PC-3 (cell line): ENCODE data around the gene CACUL1. TPM values are rescaled to one million over a fixed set of nuclear protein-coding genes. Genes with fewer than 3 reads are reported as not detected.
"Not testable (repeated sequence)": the region's sequence is repeated elsewhere in the genome, so short reads cannot be mapped to it uniquely, and the experiment has no call there.

Source experiments
- ATAC-seq: fragments of 200-7000 bp; cut with Tn5 transposase; 2 replicates; pipeline ENCODE4 v1.9.1; 2020; ENCODE audit warnings: mild to moderate bottlenecking, moderate library complexity
- BruUV-seq: library from RNA; stranded (reverse); fragments of 400-500 nt; replicated peaks from 2 replicates; lab custom pipeline; 2021; lab: Mats Ljungman, UMichigan
- CTCF ChIA-PET: fragments of 300-600 bp; sonication (Branson Sonifier 250); formaldehyde crosslinking; loops from one replicate; lab custom pipeline; 2022; ENCODE audit warnings: antibody characterized with exemption; lab: Charles Lee
- POLR2A ChIA-PET: fragments of 300-600 bp; sonication (Branson Sonifier 250); formaldehyde crosslinking; loops from one replicate; lab custom pipeline; 2022; ENCODE audit warnings: antibody characterized with exemption; ENCODE audit not compliant: unreplicated experiment; lab: Charles Lee
- DNase-seq: peaks from one replicate; pipeline ENCODE4 v3.0.0-alpha.2; 2015
- H2AFZ ChIP-seq: fragments of 300-600 bp; sonication (generic); 2 replicates; pipeline ENCODE4 v1.6.0; 2016; ENCODE audit warnings: antibody characterized with exemption, low read length
- H3F3A ChIP-seq: fragments of 300-600 bp; sonication (generic); one replicate; pipeline ENCODE4 v1.6.0; 2017; ENCODE audit warnings: antibody characterized with exemption, low read length, control low read depth, mild to moderate bottlenecking; ENCODE audit not compliant: unreplicated experiment
- H3K27ac ChIP-seq: fragments of 300-600 bp; sonication (generic); 2 replicates; pipeline ENCODE4 v1.5.1; 2016; ENCODE audit warnings: mild to moderate bottlenecking, low read length
- H3K27me3 ChIP-seq: fragments of 300-600 bp; sonication (generic); 2 replicates; pipeline ENCODE4 v1.6.1; 2016; ENCODE audit warnings: low read length, mixed read lengths
- H3K36me3 ChIP-seq: fragments of 300-600 bp; sonication (generic); 2 replicates; pipeline ENCODE4 v1.6.1; 2016; ENCODE audit warnings: low read depth, mixed run types, low read length, mixed read lengths
- H3K4me1 ChIP-seq: fragments of 300-600 bp; sonication (generic); 2 replicates; pipeline ENCODE4 v1.5.1; 2016; ENCODE audit warnings: low read length; ENCODE audit not compliant: insufficient read depth
- H3K4me2 ChIP-seq: fragments of 300-600 bp; sonication (generic); 2 replicates; pipeline ENCODE4 v1.6.0; 2016; ENCODE audit warnings: low read length
- H3K4me3 ChIP-seq: fragments of 300-600 bp; sonication (generic); 2 replicates; pipeline ENCODE4 v1.5.1; 2016; ENCODE audit warnings: mild to moderate bottlenecking, low read length, mixed read lengths
- H3K79me2 ChIP-seq: fragments of 300-600 bp; sonication (generic); 2 replicates; pipeline ENCODE4 v1.6.1; 2017; ENCODE audit warnings: low read length, mixed read lengths
- H3K9ac ChIP-seq: fragments of 300-600 bp; sonication (generic); 2 replicates; pipeline ENCODE4 v1.6.0; 2016; ENCODE audit warnings: mild to moderate bottlenecking, low read length
- H3K9me2 ChIP-seq: fragments of 300-600 bp; sonication (generic); replicated peaks from 2 replicates; pipeline ENCODE4 v1.6.1; 2016; ENCODE audit warnings: mixed run types, low read length, mixed read lengths
- H3K9me3 ChIP-seq: fragments of 300-600 bp; sonication (generic); 2 replicates; pipeline ENCODE4 v1.6.1; 2016; ENCODE audit warnings: low read length, mixed read lengths
- H4K20me1 ChIP-seq: fragments of 300-600 bp; sonication (generic); 2 replicates; pipeline ENCODE4 v1.6.1; 2016; ENCODE audit warnings: low read length, mixed read lengths
- EZH2 ChIP-seq: fragments of 300-600 bp; sonication (generic); IDR thresholded peaks from one replicate; pipeline ENCODE4 v1.6.1; 2017; ENCODE audit warnings: antibody characterized with exemption, mild to moderate bottlenecking, low read length; ENCODE audit not compliant: unreplicated experiment
- EZH2phosphoT487 ChIP-seq: fragments of 300-600 bp; sonication (generic); IDR thresholded peaks from 2 replicates; pipeline ENCODE4 v1.6.1; 2018; ENCODE audit warnings: mild to moderate bottlenecking, antibody characterized with exemption, low read length, borderline replicate concordance
- intact Hi-C: fragments of 100-400 bp; cut with micrococcal nuclease; formaldehyde crosslinking; loops from 2 replicates; pipeline ENCODE4 v1.9.0; 2023
- total RNA-seq: library from RNA; depleted of rRNA; stranded (reverse); fragments of >200 nt; gene quantifications from 2 replicates; pipeline ENCODE4 v1.2.3, GENCODE V29; 2014
- TF ChIP-seq, protein P1 (sequence below): fragments of 300-600 bp; sonication (generic); conservative IDR thresholded peaks from 2 replicates; pipeline ENCODE4 v1.5.1; 2017; ENCODE audit warnings: antibody characterized with exemption, low read depth, mild to moderate bottlenecking, low read length

Gene CACUL1
- total RNA-seq, 1 experiment from 2014 or later, result 27.6 TPM

DNA sequence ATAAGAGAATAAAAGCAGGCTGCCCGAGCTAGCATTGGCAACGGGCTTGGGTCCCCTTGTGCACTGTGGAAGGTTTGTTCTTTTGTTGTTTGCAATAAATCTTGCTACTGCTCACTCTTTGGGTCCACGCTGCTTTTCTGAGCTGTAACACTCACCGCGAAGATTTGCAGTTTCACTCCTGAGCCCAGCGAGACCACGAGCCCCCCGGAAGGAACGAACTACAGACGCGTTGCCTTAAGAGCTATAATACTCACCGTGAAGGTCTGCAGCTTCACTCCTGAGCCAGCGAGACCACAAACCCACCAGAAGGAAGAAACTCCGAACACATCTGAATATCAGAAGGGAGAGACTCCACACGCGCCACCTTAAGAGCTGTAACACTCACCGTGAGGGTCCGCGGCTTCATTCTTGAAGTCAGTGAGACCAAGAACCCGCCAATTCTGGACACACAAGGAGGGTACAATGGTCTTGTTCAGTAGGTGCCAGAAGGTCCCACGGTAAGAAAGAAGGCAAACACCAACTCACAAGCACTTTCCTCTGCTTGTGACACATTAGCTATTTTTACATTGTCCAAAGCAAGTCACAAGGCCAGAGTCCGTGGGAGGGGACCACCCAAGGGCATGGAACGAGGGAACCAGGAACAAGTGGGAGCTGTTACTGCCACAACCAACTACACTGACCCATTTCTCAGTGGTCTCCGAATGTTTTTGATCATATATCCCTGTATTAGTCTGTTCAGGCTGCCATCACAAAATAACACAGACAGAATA is 29.2 kb upstream of the CACUL1 start:
- intact Hi-C loops, result no loop called here
- ChIA-PET POLR2A (no interaction called here), CTCF (no interaction called here)

DNA sequence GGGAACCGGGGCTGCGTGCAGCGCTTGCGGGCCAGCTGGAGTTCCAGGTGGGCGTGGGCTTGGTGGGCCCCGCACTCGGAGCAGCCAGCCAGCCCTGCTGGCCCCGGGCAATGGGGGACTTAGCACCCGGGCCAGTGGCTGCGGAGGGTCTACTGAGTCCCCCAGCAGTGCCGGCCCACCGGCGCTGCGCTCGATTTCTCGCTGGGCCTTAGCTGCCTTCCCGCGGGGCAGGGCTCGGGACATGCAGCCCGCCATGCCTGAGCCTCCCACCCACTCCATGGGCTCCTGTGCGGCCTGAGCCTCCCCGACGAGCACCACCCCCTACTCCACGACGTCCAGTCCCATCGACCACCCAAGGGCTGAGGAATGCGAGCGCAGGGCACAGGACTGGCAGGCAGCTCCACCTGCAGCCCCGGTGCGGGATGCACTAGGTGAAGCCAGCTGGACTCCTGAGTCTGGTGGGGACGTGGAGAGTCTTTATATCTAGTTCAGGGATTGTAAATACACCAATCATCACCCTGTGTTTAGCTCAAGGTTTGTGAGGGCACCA is 28.2 kb upstream of the CACUL1 start:
- BruUV-seq, H3K27me3 ChIP-seq, CTCF ChIA-PET, H2AFZ ChIP-seq, H3K79me2 ChIP-seq, DNase-seq, POLR2A ChIA-PET, H3K9me3 ChIP-seq, H3K9ac ChIP-seq, H3K4me3 ChIP-seq, H3K4me1 ChIP-seq, H3F3A ChIP-seq, H3K36me3 ChIP-seq, H3K27ac ChIP-seq, ATAC-seq, H3K4me2 ChIP-seq, intact Hi-C loops, H3K9me2 ChIP-seq, H4K20me1 ChIP-seq: not testable (repeated sequence)

More for the DNA sequence above, 29.2 kb upstream of the CACUL1 start:
- H3K27ac ChIP-seq, result no peak overlapping the region
- no peaks in the 10 kb centered on the region for H4K20me1 ChIP-seq
- H3K9ac ChIP-seq, result no peak overlapping the region
- TF ChIP-seq, protein P1, sequence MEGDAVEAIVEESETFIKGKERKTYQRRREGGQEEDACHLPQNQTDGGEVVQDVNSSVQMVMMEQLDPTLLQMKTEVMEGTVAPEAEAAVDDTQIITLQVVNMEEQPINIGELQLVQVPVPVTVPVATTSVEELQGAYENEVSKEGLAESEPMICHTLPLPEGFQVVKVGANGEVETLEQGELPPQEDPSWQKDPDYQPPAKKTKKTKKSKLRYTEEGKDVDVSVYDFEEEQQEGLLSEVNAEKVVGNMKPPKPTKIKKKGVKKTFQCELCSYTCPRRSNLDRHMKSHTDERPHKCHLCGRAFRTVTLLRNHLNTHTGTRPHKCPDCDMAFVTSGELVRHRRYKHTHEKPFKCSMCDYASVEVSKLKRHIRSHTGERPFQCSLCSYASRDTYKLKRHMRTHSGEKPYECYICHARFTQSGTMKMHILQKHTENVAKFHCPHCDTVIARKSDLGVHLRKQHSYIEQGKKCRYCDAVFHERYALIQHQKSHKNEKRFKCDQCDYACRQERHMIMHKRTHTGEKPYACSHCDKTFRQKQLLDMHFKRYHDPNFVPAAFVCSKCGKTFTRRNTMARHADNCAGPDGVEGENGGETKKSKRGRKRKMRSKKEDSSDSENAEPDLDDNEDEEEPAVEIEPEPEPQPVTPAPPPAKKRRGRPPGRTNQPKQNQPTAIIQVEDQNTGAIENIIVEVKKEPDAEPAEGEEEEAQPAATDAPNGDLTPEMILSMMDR, result no peak
- no peak for TF ChIP-seq EZH2phosphoT487
- no peak for TF ChIP-seq EZH2
- no TSS peak for BruUV-seq
- H3K4me2 ChIP-seq, result no peak overlapping the region
- H3K9me2 ChIP-seq, result no peaks in the 10 kb centered on the region
- H3K36me3 ChIP-seq, result no peaks in the 10 kb centered on the region
- no peaks in the 10 kb centered on the region for H3K4me1 ChIP-seq
- no peaks in the 10 kb centered on the region for H3F3A ChIP-seq
- H3K4me3 ChIP-seq, result no peak overlapping the region
- no peaks in the 10 kb centered on the region for H3K79me2 ChIP-seq
- H3K9me3 ChIP-seq, result no peaks in the 10 kb centered on the region
- DNase-seq (no peak), ATAC-seq (no peak)
- H2AFZ ChIP-seq, result no peak overlapping the region
- no peaks in the 10 kb centered on the region for H3K27me3 ChIP-seq

DNA sequence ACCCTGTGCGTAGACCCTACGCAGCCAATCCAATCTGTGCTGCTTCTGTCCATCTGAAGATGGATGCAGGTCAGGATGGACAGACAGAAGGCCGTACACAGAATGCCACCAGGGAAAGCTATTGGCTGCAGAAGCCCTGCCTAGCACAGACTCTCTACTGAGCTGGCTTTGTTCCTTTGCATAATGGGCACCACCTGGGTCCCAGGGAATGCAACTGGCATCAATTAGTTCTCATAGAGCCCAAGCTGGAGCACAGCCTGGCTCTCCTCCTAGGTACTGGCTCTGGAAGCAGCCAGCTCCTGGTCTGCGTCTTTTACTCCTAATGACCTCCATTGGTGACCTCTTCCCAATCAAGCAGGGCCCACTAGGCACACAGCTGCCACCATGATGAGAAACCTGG is 26.8 kb upstream of the CACUL1 start:
- no peaks in the 10 kb centered on the region for H3K9me2 ChIP-seq
- DNase-seq (no peak), ATAC-seq (no peak)
- no peaks in the 10 kb centered on the region for H3K27me3 ChIP-seq
- TF ChIP-seq EZH2phosphoT487 (no peak), EZH2 (no peak)
- TF ChIP-seq, protein P1, result no peak
- no peaks in the 10 kb centered on the region for H3K36me3 ChIP-seq
- no peak overlapping the region for H3K4me3 ChIP-seq
- no TSS peak for BruUV-seq
- H3K9me3 ChIP-seq, result no peaks in the 10 kb centered on the region
- no peaks in the 10 kb centered on the region for H4K20me1 ChIP-seq
- H3K9ac ChIP-seq, result no peak overlapping the region
- POLR2A ChIA-PET, result no interaction called here
- intact Hi-C loops, result no loop called here
- CTCF ChIA-PET, result no interaction called here
- H3F3A ChIP-seq, result no peaks in the 10 kb centered on the region
- H3K4me2 ChIP-seq, result no peak overlapping the region
- no peaks in the 10 kb centered on the region for H3K4me1 ChIP-seq
- no peak overlapping the region for H3K27ac ChIP-seq
- H3K79me2 ChIP-seq, result no peaks in the 10 kb centered on the region
- H2AFZ ChIP-seq, result no peak overlapping the region
